Measurements from ENCODE around the gene FBXL14.

- TF ChIP-seq MAX (IDR thresholded peaks at IDR 0.05): no peak
- TF ChIP-seq EGR1 (IDR thresholded peaks at IDR 0.05): no peak
- TF ChIP-seq RAD21 (IDR thresholded peaks at IDR 0.05; ENCODE audit: low read depth): no peak
- TF ChIP-seq CEBPB (IDR thresholded peaks at IDR 0.05): no peak
- TF ChIP-seq, protein P1, sequence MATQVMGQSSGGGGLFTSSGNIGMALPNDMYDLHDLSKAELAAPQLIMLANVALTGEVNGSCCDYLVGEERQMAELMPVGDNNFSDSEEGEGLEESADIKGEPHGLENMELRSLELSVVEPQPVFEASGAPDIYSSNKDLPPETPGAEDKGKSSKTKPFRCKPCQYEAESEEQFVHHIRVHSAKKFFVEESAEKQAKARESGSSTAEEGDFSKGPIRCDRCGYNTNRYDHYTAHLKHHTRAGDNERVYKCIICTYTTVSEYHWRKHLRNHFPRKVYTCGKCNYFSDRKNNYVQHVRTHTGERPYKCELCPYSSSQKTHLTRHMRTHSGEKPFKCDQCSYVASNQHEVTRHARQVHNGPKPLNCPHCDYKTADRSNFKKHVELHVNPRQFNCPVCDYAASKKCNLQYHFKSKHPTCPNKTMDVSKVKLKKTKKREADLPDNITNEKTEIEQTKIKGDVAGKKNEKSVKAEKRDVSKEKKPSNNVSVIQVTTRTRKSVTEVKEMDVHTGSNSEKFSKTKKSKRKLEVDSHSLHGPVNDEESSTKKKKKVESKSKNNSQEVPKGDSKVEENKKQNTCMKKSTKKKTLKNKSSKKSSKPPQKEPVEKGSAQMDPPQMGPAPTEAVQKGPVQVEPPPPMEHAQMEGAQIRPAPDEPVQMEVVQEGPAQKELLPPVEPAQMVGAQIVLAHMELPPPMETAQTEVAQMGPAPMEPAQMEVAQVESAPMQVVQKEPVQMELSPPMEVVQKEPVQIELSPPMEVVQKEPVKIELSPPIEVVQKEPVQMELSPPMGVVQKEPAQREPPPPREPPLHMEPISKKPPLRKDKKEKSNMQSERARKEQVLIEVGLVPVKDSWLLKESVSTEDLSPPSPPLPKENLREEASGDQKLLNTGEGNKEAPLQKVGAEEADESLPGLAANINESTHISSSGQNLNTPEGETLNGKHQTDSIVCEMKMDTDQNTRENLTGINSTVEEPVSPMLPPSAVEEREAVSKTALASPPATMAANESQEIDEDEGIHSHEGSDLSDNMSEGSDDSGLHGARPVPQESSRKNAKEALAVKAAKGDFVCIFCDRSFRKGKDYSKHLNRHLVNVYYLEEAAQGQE (IDR thresholded peaks at IDR 0.05; ENCODE audit: low read depth): no peak
- no peak for TF ChIP-seq EP300 (IDR thresholded peaks at IDR 0.05; ENCODE audit: borderline replicate concordance)
- no peak for TF ChIP-seq FOXM1 (IDR thresholded peaks at IDR 0.05; ENCODE audit: borderline replicate concordance, low read depth)
- no peak for TF ChIP-seq NFIC (IDR thresholded peaks at IDR 0.05)
- no peak for TF ChIP-seq TAF1 (IDR thresholded peaks at IDR 0.05; ENCODE audit: low read depth)
- TF ChIP-seq CREB1 (IDR thresholded peaks at IDR 0.05; ENCODE audit: low read depth): no peak
- TF ChIP-seq TEAD4 (IDR thresholded peaks at IDR 0.05): no peak
- no peak for TF ChIP-seq TCF12 (IDR thresholded peaks at IDR 0.05; ENCODE audit: low read depth)
- TF ChIP-seq USF1 (IDR thresholded peaks at IDR 0.05): no peak
These were observed 14.5 kb downstream of the FBXL14 start for GRCh38 chr12:1579651-1580435.
